DOHH2 (cell line): ENCODE data around the gene IL1RAPL1.

Experiments used
- H3F3A ChIP-seq: fragments of 200-600 bp; sonication (generic), shearing (Covaris generic); 2 replicates; pipeline ENCODE4 v1.6.0; 2016; ENCODE audit warnings: antibody characterized with exemption, mild to moderate bottlenecking; ENCODE audit not compliant: control insufficient read depth, insufficient read depth
- H3K27ac ChIP-seq: fragments of 200-600 bp; sonication (generic); 2 replicates; pipeline ENCODE4 v1.5.1; 2014; ENCODE audit warnings: low read depth, mild to moderate bottlenecking, low read length, moderate library complexity
- H3K27me3 ChIP-seq: fragments of 200-600 bp; sonication (generic); 2 replicates; pipeline ENCODE4 v1.6.1; 2014; ENCODE audit warnings: mild to moderate bottlenecking, low read length, mixed read lengths; ENCODE audit not compliant: control insufficient read depth
- H3K36me3 ChIP-seq: fragments of 200-600 bp; sonication (generic); 2 replicates; pipeline ENCODE4 v1.6.1; 2014; ENCODE audit warnings: mild to moderate bottlenecking, low read length, moderate library complexity, mixed read lengths; ENCODE audit not compliant: control insufficient read depth
- H3K4me1 ChIP-seq: fragments of 200-600 bp; sonication (generic); 2 replicates; pipeline ENCODE4 v1.6.1; 2014; ENCODE audit warnings: mild to moderate bottlenecking, low read length, mixed read lengths; ENCODE audit not compliant: control insufficient read depth
- H3K4me2 ChIP-seq: fragments of 200-600 bp; sonication (generic); 2 replicates; pipeline ENCODE4 v1.6.0; 2014; ENCODE audit warnings: mild to moderate bottlenecking, low read length, moderate library complexity
- H3K4me3 ChIP-seq: fragments of 200-600 bp; sonication (generic); 2 replicates; pipeline ENCODE4 v1.5.1; 2014; ENCODE audit warnings: mild to moderate bottlenecking, low read length, mixed read lengths
- H3K79me2 ChIP-seq: fragments of 200-600 bp; sonication (generic); 2 replicates; pipeline ENCODE4 v1.6.1; 2014; ENCODE audit warnings: mild to moderate bottlenecking, low read length, mixed read lengths; ENCODE audit not compliant: control insufficient read depth
- H3K9me2 ChIP-seq: fragments of 200-600 bp; sonication (generic); replicated peaks from 2 replicates; pipeline ENCODE4 v1.6.1; 2014; ENCODE audit warnings: mild to moderate bottlenecking, low read length, mixed read lengths; ENCODE audit not compliant: control insufficient read depth
- H3K9me3 ChIP-seq: fragments of 200-600 bp; sonication (generic); 2 replicates; pipeline ENCODE4 v1.6.1; 2014; ENCODE audit warnings: antibody characterized with exemption, low read length, mixed read lengths; ENCODE audit not compliant: control insufficient read depth, insufficient read depth
- H4K20me1 ChIP-seq: fragments of 200-600 bp; sonication (generic); 2 replicates; pipeline ENCODE4 v1.6.0; 2014; ENCODE audit warnings: low read depth, mild to moderate bottlenecking, antibody characterized with exemption, low read length, moderate library complexity; ENCODE audit not compliant: control insufficient read depth, insufficient read depth
- CTCF ChIP-seq: fragments of 200-600 bp; sonication (generic); IDR thresholded peaks from one replicate; pipeline ENCODE4 v1.5.1; 2014; ENCODE audit warnings: antibody characterized with exemption, mild to moderate bottlenecking, low read depth, low read length; ENCODE audit not compliant: poor library complexity, severe bottlenecking
- EZH2phosphoT487 ChIP-seq: fragments of 200-600 bp; sonication (generic); IDR thresholded peaks from 2 replicates; pipeline ENCODE4 v1.6.1; 2017; ENCODE audit warnings: borderline replicate concordance, mild to moderate bottlenecking, antibody characterized with exemption, low read length, moderate library complexity, mixed read lengths

The IL1RAPL1 gene

GRCh38 chrX:29707088-29707487 lies 1119.8 kb downstream of the IL1RAPL1 start:
- Histone ChIP-seq H3K27me3 (no peaks in the 10 kb centered on the region), H3K4me3 (no peak overlapping the region), H4K20me1 (no peaks in the 10 kb centered on the region), H3K9me3 (no peaks in the 10 kb centered on the region), H3K79me2 (no peaks in the 10 kb centered on the region), H3K4me1 (no peaks in the 10 kb centered on the region), H3K9me2 (no peaks in the 10 kb centered on the region), H3K4me2 (no peak overlapping the region), H3K27ac (no peak overlapping the region), H3K36me3 (no peaks in the 10 kb centered on the region), H3F3A (no peaks in the 10 kb centered on the region)
- TF ChIP-seq CTCF (no peak), EZH2phosphoT487 (no peak)

- no peaks in the 10 kb centered on the region for H3K27me3 ChIP-seq
- no peaks in the 10 kb centered on the region for H3K9me2 ChIP-seq
- H3K4me1 ChIP-seq, result no peaks in the 10 kb centered on the region
- H3K36me3 ChIP-seq, result no peaks in the 10 kb centered on the region
- H3K4me2 ChIP-seq, result no peak overlapping the region
- H3K4me3 ChIP-seq, result no peak overlapping the region
- TF ChIP-seq EZH2phosphoT487, result no peak
- no peak for TF ChIP-seq CTCF
- no peaks in the 10 kb centered on the region for H3K79me2 ChIP-seq
- H3K9me3 ChIP-seq, result no peaks in the 10 kb centered on the region
- H4K20me1 ChIP-seq, result no peaks in the 10 kb centered on the region
- no peaks in the 10 kb centered on the region for H3F3A ChIP-seq
- H3K27ac ChIP-seq, result no peak overlapping the region
These were observed 1133.9 kb downstream of the IL1RAPL1 start for GRCh38 chrX:29721152-29721551.

- no peaks in the 10 kb centered on the region for H3K36me3 ChIP-seq
- no peaks in the 10 kb centered on the region for H3K9me3 ChIP-seq
- no peak overlapping the region for H3K4me2 ChIP-seq
- H3K79me2 ChIP-seq, result no peaks in the 10 kb centered on the region
- H3K27ac ChIP-seq, result no peak overlapping the region
- no peaks in the 10 kb centered on the region for H3K4me1 ChIP-seq
- H3K9me2 ChIP-seq, result no peaks in the 10 kb centered on the region
- H3K4me3 ChIP-seq, result no peak overlapping the region
- no peaks in the 10 kb centered on the region for H3F3A ChIP-seq
- no peaks in the 10 kb centered on the region for H3K27me3 ChIP-seq
- TF ChIP-seq CTCF (no peak), EZH2phosphoT487 (no peak)
- H4K20me1 ChIP-seq, result no peaks in the 10 kb centered on the region
These were observed 1137.1 kb downstream of the IL1RAPL1 start for GRCh38 chrX:29724316-29724715.

GRCh38 chrX:29726811-29727210 lies 1139.6 kb downstream of the IL1RAPL1 start:
- Histone ChIP-seq H3K27me3 (no peaks in the 10 kb centered on the region), H3K4me3 (no peak overlapping the region), H3F3A (no peaks in the 10 kb centered on the region), H3K4me1 (no peaks in the 10 kb centered on the region), H3K9me3 (no peaks in the 10 kb centered on the region), H4K20me1 (no peaks in the 10 kb centered on the region), H3K4me2 (no peak overlapping the region), H3K36me3 (no peaks in the 10 kb centered on the region), H3K9me2 (no peaks in the 10 kb centered on the region), H3K79me2 (no peaks in the 10 kb centered on the region), H3K27ac (no peak overlapping the region)
- TF ChIP-seq CTCF, result no peak
- TF ChIP-seq EZH2phosphoT487, result no peak
